ENCODE measurements around the gene TXN. TPM values are rescaled to one million over a fixed set of nuclear protein-coding genes. Genes with fewer than 3 reads are reported as not detected.

Gene TXN
- total and polyA plus RNA-seq, 2 of the 8 experiments (the other 6 are each of a cell fraction or from before 2014, with no cell fraction given): 297 to 419 TPM

GRCh38 chr9:110220809-110221208 lies 35.5 kb downstream of the TXN start:
- no peak overlapping the region for H4K8ac ChIP-seq (ENCODE audit: extremely low read depth, insufficient read depth, low read length)
- CTCF ChIA-PET (ENCODE audit: partially characterized antibody): interaction anchor here (0.6 to 13.3 kb wide), 4 partner anchors 9 to 176 kb away, joined by 3 to 166 read pairs (median 4); no protein-coding TSS in a partner anchor
- no peaks in the 10 kb centered on the region for H3K36me3 ChIP-seq (ENCODE audit: control insufficient read depth in 2 of 4, insufficient read depth in 4 of 4, low read length in 3 of 4)
- H3K27ac ChIP-seq (ENCODE audit: low read depth, low read length): no peak overlapping the region
- H2AFZ ChIP-seq (ENCODE audit: low read length): no peak overlapping the region
- H2BK5ac ChIP-seq (ENCODE audit: low read depth, low read length): no peak overlapping the region
- no peaks in the 10 kb centered on the region for H4K20me1 ChIP-seq (replicated peaks in 1 of 2; ENCODE audit: control insufficient read depth in 1 of 2, insufficient read depth in 2 of 2, low read length in 2 of 2)
- no peak overlapping the region for H4K91ac ChIP-seq (replicated peaks; ENCODE audit: insufficient read length, low read length)
- H3K79me1 ChIP-seq (ENCODE audit: low read depth, low read length): no peaks in the 10 kb centered on the region
- no peak overlapping the region for H4K5ac ChIP-seq (ENCODE audit: insufficient read length, low read depth, low read length)
- H3K23ac ChIP-seq (ENCODE audit: insufficient read length): no peak overlapping the region
- no peak overlapping the region for H3K9ac ChIP-seq (replicated peaks in 1 of 4; ENCODE audit: extremely low read depth in 1 of 4, low read depth in 3 of 4, low read length in 3 of 4)
- H3K4ac ChIP-seq (replicated peaks; ENCODE audit: insufficient read length, low read depth, low read length): no peak overlapping the region
- no peaks in the 10 kb centered on the region for H3K23me2 ChIP-seq (ENCODE audit: low read depth, low read length)
- no peak overlapping the region for H3K4me2 ChIP-seq (ENCODE audit: insufficient read depth in 1 of 2, low read depth in 2 of 2, low read length in 2 of 2)
- H3K18ac ChIP-seq (ENCODE audit: extremely low read depth, low read length): no peak overlapping the region
- H3K9me3 ChIP-seq (ENCODE audit: insufficient read depth in 2 of 2, low read depth in 1 of 2, low read length in 1 of 2): no peaks in the 10 kb centered on the region
- DNase-seq (ENCODE audit: low read depth in 1 of 2, low spot score in 2 of 2): no peak
- no peak overlapping the region for H3K4me3 ChIP-seq (ENCODE audit: extremely low read depth in 1 of 4, insufficient read depth in 2 of 4, low read depth in 3 of 4, low read length in 4 of 4)
- H2BK20ac ChIP-seq (ENCODE audit: low read length): no peak overlapping the region
- WGBS, 2 experiments (ENCODE audit: extremely low coverage in 1 of 2, insufficient coverage in 1 of 2, insufficient read length in 1 of 2, insufficient replicate concordance in 2 of 2, low coverage in 1 of 2, low lambda C conversion rate in 2 of 2, missing lambda C conversion rate in 1 of 2): 95% methylated on average over 3 of the region's 3 CpGs; no CpG with 5 or more reads in 1 of the 2 experiments
- H3K14ac ChIP-seq (ENCODE audit: insufficient read length): no peak overlapping the region
- H3K4me1 ChIP-seq (replicated peaks in 1 of 4; ENCODE audit: control insufficient read depth in 3 of 4, insufficient read depth in 4 of 4, low read length in 3 of 4): no peaks in the 10 kb centered on the region
- POLR2A ChIA-PET (ENCODE audit: partially characterized antibody): no interaction called here
- H3K56ac ChIP-seq (replicated peaks; ENCODE audit: insufficient read length, low read depth, low read length): no peak overlapping the region
- no peak overlapping the region for H2BK120ac ChIP-seq (replicated peaks; ENCODE audit: low read depth, low read length)
- no peak overlapping the region for H2BK12ac ChIP-seq (ENCODE audit: low read depth, low read length)
- no peak overlapping the region for H2BK15ac ChIP-seq (ENCODE audit: low read length)
- FAIRE-seq: no peak
- H3K27me3 ChIP-seq (replicated peaks in 1 of 4; ENCODE audit: control insufficient read depth in 3 of 4, extremely low read depth in 1 of 4, insufficient read depth in 3 of 4, low read length in 3 of 4): no peaks in the 10 kb centered on the region
- no peak overlapping the region for H2AK5ac ChIP-seq (ENCODE audit: low read depth, low read length)
- no peaks in the 10 kb centered on the region for H3K79me2 ChIP-seq (ENCODE audit: control insufficient read depth in 1 of 2, insufficient read depth in 2 of 2, low read length in 2 of 2)
- TF ChIP-seq GABPA (IDR thresholded peaks at IDR 0.05; ENCODE audit: borderline replicate concordance, insufficient read depth, low read length): no peak
- no peak for TF ChIP-seq KDM5A (IDR thresholded peaks at IDR 0.05; ENCODE audit: low read length)
- TF ChIP-seq SRF (IDR thresholded peaks at IDR 0.05; ENCODE audit: low read depth, low read length): no peak
- TF ChIP-seq NANOG (IDR thresholded peaks at IDR 0.05; ENCODE audit: insufficient read depth, low read depth, low read length, poor library complexity, severe bottlenecking): no peak
- no peak for TF ChIP-seq RFX5 (IDR thresholded peaks at IDR 0.05; ENCODE audit: borderline replicate concordance, low read depth, low read length)
- no peak for TF ChIP-seq BCL11A (IDR thresholded peaks at IDR 0.05; ENCODE audit: low read depth in 2 of 2, low read length in 2 of 2)
- TF ChIP-seq SP1 (IDR thresholded peaks at IDR 0.05; ENCODE audit: low read depth, low read length): no peak
- TF ChIP-seq TEAD4 (IDR thresholded peaks at IDR 0.05; ENCODE audit: low read depth, low read length): no peak
- TF ChIP-seq KDM1A (IDR thresholded peaks at IDR 0.05; ENCODE audit: borderline replicate concordance, low read length): no peak
- TF ChIP-seq POLR2AphosphoS5 (IDR thresholded peaks at IDR 0.05; ENCODE audit: low read depth, low read length): no peak
- TF ChIP-seq, protein P1, sequence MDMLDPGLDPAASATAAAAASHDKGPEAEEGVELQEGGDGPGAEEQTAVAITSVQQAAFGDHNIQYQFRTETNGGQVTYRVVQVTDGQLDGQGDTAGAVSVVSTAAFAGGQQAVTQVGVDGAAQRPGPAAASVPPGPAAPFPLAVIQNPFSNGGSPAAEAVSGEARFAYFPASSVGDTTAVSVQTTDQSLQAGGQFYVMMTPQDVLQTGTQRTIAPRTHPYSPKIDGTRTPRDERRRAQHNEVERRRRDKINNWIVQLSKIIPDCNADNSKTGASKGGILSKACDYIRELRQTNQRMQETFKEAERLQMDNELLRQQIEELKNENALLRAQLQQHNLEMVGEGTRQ (IDR thresholded peaks at IDR 0.05; ENCODE audit: low read length): no peak
- no peak for TF ChIP-seq TBP (IDR thresholded peaks at IDR 0.05; ENCODE audit: low read depth, low read length)
- no peak for TF ChIP-seq CHD2 (IDR thresholded peaks at IDR 0.05; ENCODE audit: low read length)
- TF ChIP-seq PHF8 (conservative IDR thresholded peaks at IDR 0.05; ENCODE audit: low read depth, low read length): no peak
- no peak for TF ChIP-seq BACH1 (IDR thresholded peaks at IDR 0.05; ENCODE audit: low read length)

Data from H1 (cell line).